ENCODE results near the gene ATP11A.

DNA sequence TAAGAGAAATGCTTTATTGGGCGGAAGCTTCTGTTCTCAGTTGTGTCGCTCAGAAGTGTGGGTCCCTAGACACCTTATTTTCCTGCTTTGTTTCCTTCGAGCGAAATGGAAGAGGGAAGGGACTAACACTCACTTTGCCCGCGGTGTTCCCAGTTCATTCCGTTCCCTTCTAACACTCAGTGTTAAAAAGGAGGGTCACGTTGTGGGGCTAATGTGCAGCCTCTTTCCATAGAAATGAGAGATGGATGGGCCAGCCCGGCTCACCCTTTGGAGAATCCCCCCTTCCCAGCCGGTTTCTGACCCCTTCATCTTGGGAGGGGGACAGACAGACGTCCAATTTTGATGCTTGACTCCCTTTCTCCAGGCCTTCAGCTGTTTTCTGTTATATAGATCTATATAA, 2.3 kb downstream of the ATP11A start:
- TF ChIP-seq CTCF (IDR thresholded peaks at IDR 0.05; ENCODE audit: low read depth, low read length) (no peak), EZH2phosphoT487 (IDR thresholded peaks at IDR 0.05; ENCODE audit: low read depth) (no peak)
